ENCODE measurements around the gene FBXO42. TPM values are rescaled to one million over a fixed set of nuclear protein-coding genes. Genes with fewer than 3 reads are reported as not detected.

Gene FBXO42
- total and polyA plus RNA-seq, 9 of the 15 experiments (the other 6 are each of a cell fraction or from before 2014, with no cell fraction given) = 7.2 to 24.8 (median 17.4) TPM

GRCh38 chr1:16206547-16207317 is 145.5 kb downstream of the FBXO42 start (continued):
- TF ChIP-seq SNAPC5 (CRISPR knock-in tag; IDR thresholded peaks at IDR 0.05) (no peak), ZNF133 (CRISPR knock-in tag; IDR thresholded peaks at IDR 0.05) (no peak), ZSCAN32 (CRISPR knock-in tag; IDR thresholded peaks at IDR 0.05) (no peak), PKNOX1 (IDR thresholded peaks at IDR 0.05) (peak; percentile 40; the same call in 1 of the 2 replicates), U2AF2 (optimal IDR thresholded peaks at IDR 0.05; ENCODE audit: low read depth, low read length) (no peak), CXXC5 (CRISPR knock-in tag; IDR thresholded peaks at IDR 0.05) (peak; percentile 96), ZFX (CRISPR knock-in tag; IDR thresholded peaks at IDR 0.05) (peak; percentile 68; the same call in 1 of the 2 replicates), MEF2D (tag; conservative IDR thresholded peaks at IDR 0.05; ENCODE audit: low read depth) (no peak), KDM5B (IDR thresholded peaks at IDR 0.05; ENCODE audit: insufficient replicate concordance, low read depth, low read length) (peak; percentile 90), ETV5 (CRISPR knock-in tag; IDR thresholded peaks at IDR 0.05; ENCODE audit: low read depth) (peak; percentile 89), ZNF384 (IDR thresholded peaks at IDR 0.05; ENCODE audit: low read depth, low read length) (no peak), HMGN3 (IDR thresholded peaks at IDR 0.05; ENCODE audit: borderline replicate concordance, extremely low read depth, insufficient read length, low read depth, low read length) (peak; percentile 74), MAFF (IDR thresholded peaks at IDR 0.05; ENCODE audit: low read length) (no peak), FOXP4 (CRISPR knock-in tag; IDR thresholded peaks at IDR 0.05; ENCODE audit: borderline replicate concordance) (peak; percentile 83; the same call in 1 of the 2 replicates), KAT2B (IDR thresholded peaks at IDR 0.05; ENCODE audit: low read depth, low read length) (no peak), YY1 (IDR thresholded peaks at IDR 0.05; ENCODE audit: borderline replicate concordance in 1 of 3, control insufficient read depth in 1 of 3, extremely low read depth in 1 of 3, insufficient read depth in 3 of 3, insufficient read length in 1 of 3, insufficient replicate concordance in 2 of 3, low read depth in 1 of 3, low read length in 2 of 3) (peak in 2 of 3 experiments; percentile 40 to 66), FOXM1 (IDR thresholded peaks at IDR 0.05; ENCODE audit: low read depth) (peak; percentile 52; the same call in 1 of the 2 replicates), FOXM1 (CRISPR knock-in tag; IDR thresholded peaks at IDR 0.05; ENCODE audit: low read depth) (peak; percentile 83; the same call in 1 of the 2 replicates), FOXK1 (CRISPR knock-in tag; IDR thresholded peaks at IDR 0.05; ENCODE audit: borderline replicate concordance) (no peak; the same call in 1 of the 2 replicates), E4F1 (CRISPR knock-in tag; IDR thresholded peaks at IDR 0.05; ENCODE audit: borderline replicate concordance) (no peak), BMI1 (IDR thresholded peaks at IDR 0.05; ENCODE audit: low read length) (no peak)

Measured in K562 (cell line).